Measurements from ENCODE around the gene TBC1D22A. TPM values are rescaled to one million over a fixed set of nuclear protein-coding genes. Genes with fewer than 3 reads are reported as not detected.

TBC1D22A gene
- total RNA-seq, 4 donors from 2014 or later = 10.8 to 32.2 (median 22.3) TPM

DNA sequence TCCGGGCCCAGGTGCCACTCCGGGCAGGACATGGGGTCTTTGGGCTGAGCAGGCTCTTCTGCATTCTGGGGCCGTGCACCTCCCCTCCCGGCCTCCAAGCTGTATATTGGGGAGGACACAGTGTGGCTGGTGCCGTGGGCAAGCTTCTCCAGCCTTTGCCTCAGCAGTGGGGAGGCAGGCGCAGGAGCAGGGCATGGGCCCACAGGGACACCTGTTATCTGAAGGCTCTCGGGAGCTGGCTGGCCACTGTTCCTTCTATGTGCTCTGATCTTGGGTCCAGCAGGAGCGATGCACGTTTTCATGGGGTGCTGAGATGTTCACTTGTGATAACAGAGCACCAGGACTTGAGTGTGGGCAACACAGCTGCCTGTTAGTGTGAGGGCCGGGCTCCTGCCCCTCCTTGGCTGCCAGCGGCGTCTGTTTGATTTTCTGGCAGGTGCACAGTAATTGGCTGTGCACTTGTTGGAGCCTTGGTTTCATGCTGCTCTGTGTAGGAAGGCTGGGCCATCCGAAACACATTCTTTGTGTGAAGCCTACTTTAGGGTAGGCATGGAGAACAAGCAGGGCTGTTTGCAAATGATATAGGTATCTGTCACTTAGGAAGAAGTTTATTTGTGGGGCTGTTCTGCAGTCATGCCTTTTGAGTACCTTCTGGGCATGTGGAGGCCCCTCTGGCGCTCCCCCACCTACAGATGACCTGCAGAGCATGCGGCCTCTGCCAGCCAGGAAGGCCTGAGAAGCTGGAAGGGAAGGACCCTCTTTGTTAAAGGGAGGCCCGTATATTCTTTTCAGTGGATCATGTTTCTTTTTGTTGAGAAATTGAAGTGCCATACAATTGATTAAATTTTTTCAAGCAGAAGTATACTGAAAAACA lies 201.5 kb downstream of the TBC1D22A start:
- no peak for TF ChIP-seq CTCF (IDR thresholded peaks at IDR 0.05; ENCODE audit: low read depth)

DNA sequence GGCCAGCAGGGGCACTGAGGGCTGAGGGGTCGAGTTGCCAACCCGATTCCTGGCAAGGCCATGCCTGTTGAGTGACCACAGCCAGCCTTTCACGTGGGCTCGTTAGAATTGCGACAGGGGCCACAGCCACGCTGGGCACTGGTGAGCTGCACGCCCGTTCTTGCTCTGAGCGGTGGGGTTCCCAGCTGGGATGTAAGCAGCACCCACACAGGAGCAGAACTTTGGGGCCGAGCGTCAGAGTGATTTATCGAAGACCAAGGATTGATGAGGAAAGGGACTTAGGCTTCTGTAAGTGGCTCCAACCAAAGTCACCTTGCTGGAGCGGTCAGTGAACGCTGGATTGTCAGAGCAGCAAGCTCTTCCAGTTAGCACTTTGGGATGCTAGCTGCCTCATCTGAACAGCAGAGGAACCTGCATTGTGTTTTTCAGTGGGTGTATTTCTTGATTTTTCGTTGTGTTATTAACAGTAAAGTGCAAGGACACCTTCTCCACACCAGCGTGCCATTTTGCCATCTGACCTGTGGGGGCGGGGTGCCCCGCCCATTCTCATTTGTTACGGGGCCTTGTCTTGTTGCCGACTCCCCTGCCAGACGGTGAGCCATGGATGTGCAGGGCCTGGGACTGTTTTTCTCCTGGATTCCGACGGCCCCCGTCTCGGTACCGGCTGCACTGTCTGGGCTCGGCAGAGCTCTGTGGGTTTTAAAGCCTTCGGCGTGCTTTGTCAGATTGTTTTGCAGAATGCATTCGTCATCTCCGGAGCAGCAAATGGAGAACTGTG lies 202.5 kb downstream of the TBC1D22A start:
- no peak for TF ChIP-seq CTCF (IDR thresholded peaks at IDR 0.05; ENCODE audit: low read depth)

DNA sequence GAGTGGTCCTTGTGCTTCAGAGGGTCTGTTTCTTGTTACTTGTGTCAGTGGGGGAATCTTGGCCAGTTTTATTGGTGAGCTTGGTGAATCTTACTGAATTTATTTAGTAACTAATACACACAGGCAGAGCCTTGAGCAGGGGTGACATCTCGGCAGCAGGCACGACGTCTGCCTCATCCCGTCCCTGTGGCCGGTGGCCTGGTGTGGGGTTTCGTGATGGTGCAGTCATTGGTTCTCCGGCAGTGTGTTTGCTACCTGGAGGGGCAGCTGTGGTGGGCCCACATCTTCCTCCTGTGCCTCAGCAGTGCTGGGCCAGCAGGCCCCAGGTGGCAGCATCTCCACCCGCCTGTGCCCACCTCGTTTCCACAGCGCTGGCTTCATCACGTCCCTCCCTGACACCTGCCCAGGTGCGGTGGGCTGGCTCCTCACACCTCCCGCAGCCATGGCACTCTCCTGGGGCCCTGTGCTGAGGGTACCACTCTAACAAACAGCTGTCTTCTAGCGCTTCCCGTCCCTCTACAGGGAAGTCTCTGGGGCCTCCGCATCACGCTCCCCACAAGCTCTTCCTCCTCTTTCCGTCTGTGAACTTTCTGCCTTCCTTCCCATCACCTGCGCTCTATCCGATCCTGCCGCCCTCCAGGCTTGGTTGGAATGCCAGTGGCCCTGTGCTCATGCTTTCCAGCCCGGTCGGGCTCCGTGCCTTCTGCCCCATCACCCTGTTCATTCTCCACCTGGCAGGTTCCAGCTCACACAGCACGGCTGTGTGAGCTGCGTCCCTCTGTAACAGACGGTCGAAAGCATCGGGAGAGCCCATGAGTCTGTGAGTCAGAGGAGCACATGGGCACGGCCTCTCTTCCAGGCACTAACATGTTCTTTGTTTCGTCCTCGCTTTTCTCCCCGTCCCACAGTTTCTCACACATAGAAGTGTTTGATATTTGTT lies 203.4 kb downstream of the TBC1D22A start:
- TF ChIP-seq CTCF (IDR thresholded peaks at IDR 0.05; ENCODE audit: low read depth) = no peak

DNA sequence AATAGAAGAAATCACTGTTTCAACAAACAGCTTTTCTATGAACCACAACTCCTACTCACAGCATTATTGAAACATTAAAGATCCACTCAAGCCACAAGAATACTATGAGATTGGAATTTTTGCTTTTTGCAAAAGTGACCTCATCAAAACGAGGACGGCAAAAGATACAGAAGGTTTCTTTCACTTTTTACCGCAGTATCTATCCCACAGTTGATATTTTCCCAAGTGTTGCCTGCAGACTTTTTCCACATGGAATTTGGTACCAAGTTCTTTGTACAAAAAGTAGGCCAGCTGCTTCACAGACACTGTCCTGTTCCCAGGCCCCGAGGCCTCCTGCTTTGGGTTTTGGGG lies 204.0 kb downstream of the TBC1D22A start:
- no peak for TF ChIP-seq CTCF (IDR thresholded peaks at IDR 0.05; ENCODE audit: low read depth)

DNA sequence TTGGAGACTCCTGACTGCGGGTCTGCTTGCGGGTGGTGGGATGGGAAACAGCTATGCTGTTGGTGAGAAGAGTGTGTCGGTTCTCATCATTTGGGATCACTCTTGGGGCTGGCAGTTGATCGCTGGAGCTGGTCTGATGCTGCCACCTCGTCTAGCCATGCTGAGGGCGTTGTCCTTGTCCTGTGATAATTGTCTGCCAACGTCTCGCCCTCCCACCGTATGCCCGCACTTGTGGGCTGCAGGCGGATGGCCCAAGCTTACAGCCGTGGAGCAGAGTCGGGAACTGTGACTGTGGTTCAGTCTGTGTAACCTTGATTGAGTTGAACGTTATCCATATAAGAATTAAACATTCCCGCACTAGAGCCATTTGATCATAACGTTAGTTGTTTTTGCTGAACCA lies 204.4 kb downstream of the TBC1D22A start:
- TF ChIP-seq CTCF (IDR thresholded peaks at IDR 0.05; ENCODE audit: low read depth) = no peak

- no peak for TF ChIP-seq CTCF (IDR thresholded peaks at IDR 0.05; ENCODE audit: low read depth)
Measured at GRCh38 chr22:46967445-46968358, 205.3 kb downstream of the TBC1D22A start.
